GM12875 (cell line): ENCODE results near the gene CRACR2A.

Experiments used
- H3K4me3 ChIP-seq: one replicate; pipeline ENCODE4 v1.5.1; 2011; ENCODE audit warnings: low read depth, low read length, control low read depth
- CTCF ChIP-seq: IDR thresholded peaks from 2 replicates; pipeline ENCODE4 v1.5.1; 2011; ENCODE audit warnings: low read depth, mild to moderate bottlenecking, control low read depth, inconsistent platforms, low read length, moderate library complexity, borderline replicate concordance; ENCODE audit not compliant: insufficient read depth

The CRACR2A gene

GRCh38 chr12:3596703-3597415, 156.1 kb downstream of the CRACR2A start:
- no peak for TF ChIP-seq CTCF

GRCh38 chr12:3595721-3596120, 157.2 kb downstream of the CRACR2A start:
- no peak for TF ChIP-seq CTCF
- H3K4me3 ChIP-seq: no peak overlapping the region

More at GRCh38 chr12:3596703-3597415, 156.1 kb downstream of the CRACR2A start:
- H3K4me3 ChIP-seq: no peak overlapping the region

GRCh38 chr12:3594966-3595365, 157.9 kb downstream of the CRACR2A start:
- no peak for TF ChIP-seq CTCF
- no peak overlapping the region for H3K4me3 ChIP-seq

GRCh38 chr12:3593906-3594483, 158.9 kb downstream of the CRACR2A start:
- no peak overlapping the region for H3K4me3 ChIP-seq
- TF ChIP-seq CTCF: no peak

- no peak overlapping the region for H3K4me3 ChIP-seq
- no peak for TF ChIP-seq CTCF
These were observed 159.9 kb downstream of the CRACR2A start for GRCh38 chr12:3592856-3593625.

GRCh38 chr12:3589745-3590144, 163.2 kb downstream of the CRACR2A start:
- H3K4me3 ChIP-seq: no peak overlapping the region
- TF ChIP-seq CTCF: no peak
